COLO668 (cell line): ENCODE data around the gene ABLIM3.

Experiments used
- DNase-seq: peaks from one replicate; lab custom pipeline; 2025; ENCODE audit not compliant: unreplicated experiment; lab: John Stamatoyannopoulos, UW

Gene ABLIM3

DNA sequence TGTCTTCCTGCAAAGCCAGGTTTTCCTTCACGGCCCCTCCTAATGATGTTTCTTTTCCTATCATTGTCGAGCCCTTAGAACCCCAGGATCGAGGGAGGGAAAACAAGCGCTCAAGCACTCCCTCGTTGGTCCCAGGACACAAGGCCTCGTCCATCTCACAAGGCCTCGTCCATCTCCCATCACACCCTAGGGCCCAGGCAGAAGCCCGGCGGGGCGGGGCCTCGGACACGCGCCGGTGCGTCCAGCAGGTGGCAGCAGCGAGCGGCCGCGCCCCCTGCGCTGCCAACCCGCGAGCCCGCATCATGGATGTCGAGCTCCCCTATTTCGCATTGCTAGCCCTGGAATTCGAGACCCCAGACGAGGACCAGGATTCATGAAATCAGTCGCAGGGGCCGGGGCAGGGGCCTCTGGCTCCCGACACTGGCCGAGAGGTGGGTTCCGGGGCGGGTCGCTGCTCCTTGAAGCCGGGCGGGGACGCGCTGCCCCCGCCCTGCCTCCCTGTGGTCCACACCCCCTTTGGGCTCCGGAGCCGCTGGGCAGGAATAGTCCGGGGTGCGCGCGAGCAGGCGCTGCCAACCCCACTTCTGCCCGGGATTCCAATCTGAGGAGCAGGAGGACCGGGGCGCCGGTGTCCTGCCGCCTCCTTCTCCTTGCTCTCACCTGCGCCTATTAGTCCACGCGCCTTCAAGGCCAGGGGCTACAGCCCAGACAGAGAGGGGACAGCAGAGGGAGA lies at the start of gene ABLIM3:
Gene ABLIM3, plus strand, starts transcription at position 270 of the 733 bp plus-strand sequence. CDS start 603 bp downstream, outside the sequence.
- peak; percentile 21 for DNase-seq

DNA sequence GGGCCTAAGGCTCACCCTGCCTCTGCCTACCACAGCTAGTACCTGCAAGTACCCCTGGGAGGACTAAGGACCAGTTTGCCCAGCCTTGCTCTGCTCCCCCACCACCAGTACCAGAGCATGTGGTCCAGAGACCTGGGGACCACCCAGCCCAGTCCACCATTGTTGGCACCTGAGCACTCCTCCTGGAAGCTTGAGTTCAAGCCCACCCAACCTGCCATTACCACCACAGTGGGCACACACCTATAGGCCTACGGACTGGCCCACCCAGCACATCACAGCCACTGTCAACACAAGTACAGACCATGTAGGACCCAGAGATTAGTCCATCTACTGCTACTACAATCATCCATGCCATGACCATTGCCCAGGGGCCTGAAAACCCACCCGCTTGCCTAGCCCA lies 47.7 kb upstream of the ABLIM3 start:
- DNase-seq: no peak

DNA sequence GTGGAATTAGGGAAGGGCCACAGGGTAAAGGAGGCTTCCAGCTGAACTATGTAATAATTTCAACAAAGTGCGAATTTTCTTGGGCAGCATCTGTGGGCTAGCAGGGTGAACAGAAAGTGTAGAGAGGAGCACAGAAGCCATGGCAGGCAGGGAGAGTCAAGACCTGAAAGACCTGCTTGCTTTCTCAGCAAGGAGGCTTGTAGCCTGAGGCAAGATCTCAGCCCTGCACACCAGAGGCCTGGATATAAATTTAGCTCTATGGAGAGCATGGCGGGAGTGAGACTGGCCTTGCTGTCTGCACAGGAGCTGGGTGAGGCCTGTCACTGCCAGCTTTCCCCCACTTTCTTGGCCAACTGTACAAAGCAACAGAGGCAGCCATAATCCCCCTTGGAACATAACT lies 46.3 kb upstream of the ABLIM3 start:
- DNase-seq: no peak

DNA sequence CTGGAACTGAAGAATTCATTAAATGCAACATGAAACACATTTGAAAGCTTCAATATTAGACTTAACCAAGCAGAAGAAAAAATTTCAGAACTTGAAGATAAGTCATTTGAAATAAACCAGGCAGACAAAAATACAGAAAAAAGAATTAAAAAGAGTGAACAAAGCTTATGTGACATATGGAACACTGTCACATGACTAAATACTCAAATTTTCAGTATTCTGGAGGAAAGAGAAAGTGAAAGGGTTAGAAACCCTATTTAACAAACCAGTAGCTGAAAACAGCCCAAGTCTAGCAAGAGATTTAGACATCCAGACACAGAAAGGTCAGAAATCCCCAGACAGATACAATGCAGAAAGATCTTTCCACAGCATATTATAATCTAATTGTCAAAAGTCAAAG lies 41.4 kb upstream of the ABLIM3 start:
- no peak for DNase-seq

DNA sequence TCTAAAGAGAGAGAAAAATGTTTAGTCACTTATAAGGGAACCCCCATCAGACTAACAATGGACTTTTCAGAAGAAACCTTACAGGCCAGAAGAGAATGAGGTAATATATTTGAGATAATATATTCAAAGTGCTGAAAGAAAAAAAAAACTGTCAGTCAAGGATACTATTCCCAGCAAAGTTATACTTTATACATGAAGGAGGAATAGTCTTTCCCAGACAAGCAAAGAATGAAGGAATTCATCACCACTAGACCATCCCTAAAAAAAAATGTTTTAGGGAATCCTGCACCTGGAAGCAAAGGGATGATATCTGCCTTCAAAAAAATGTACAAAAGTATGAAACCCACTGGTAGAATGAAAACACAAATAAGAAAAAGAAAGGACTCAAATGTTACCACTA lies 41.0 kb upstream of the ABLIM3 start:
- no peak for DNase-seq

DNA sequence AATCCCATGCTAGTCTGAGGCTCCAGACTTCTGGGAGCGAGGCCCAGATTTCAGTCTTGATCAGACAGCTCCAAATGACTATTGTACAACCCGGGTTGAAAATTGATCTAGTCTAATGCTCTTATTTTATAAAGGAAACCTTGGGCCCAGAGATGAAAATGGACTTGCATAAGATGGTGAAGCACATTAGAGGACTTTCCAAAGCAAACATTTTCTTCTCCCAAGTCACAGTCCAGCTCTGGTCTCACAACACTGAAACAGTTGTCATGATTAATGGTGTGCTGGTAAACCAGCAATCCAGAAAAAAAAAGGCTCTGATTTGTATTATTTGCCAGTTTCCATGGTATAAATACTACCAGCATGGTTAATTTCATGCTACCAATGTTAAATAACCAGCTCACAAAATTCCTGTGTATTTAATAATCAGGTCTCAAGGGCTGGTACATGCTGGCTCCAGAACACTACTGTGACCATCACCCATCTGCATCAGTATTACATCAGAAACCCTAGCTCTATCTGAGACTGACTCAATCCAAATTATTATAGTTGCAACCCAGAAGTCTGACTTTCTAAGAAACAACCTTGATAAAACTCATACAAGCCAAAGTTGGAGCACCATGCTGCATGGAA lies 32.5 kb upstream of the ABLIM3 start:
- DNase-seq: no peak

DNA sequence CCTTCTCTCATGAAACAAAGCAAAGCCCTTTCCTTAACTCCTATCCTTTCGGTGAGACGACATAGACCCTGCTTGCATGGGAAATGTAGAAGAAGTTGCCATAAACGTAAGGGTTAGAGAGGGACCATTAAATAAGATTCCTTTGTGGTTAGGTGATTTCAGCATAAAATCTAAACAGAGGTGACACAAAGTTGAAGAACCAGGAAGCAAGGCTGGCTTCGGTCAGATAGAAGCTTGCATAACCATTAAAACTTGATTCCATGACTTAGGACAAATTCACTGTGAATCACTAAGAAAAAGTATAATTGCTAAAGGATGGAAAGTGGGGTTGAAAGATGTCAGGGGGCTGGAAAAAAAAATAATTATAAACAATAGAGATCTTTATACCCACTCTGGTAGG lies 30.9 kb upstream of the ABLIM3 start:
- no peak for DNase-seq

DNA sequence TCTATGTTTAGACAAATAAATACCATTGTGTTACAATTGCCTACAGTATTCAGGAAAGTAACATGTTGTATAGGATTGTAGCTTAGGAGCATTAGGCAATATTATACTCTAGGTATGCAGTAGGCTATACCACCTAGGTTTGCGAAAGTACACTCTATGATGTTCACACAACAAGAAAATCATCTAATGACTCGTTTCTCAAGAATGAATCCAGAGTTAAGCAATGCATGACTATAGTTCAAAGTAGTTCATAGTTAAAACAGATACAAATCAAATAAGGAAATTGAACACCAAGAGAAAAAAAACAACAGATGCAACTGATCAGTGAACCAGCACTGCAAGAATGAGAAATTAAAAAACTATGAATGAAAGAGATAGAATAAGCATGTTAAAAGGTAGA lies 27.6 kb upstream of the ABLIM3 start:
- no peak for DNase-seq

DNA sequence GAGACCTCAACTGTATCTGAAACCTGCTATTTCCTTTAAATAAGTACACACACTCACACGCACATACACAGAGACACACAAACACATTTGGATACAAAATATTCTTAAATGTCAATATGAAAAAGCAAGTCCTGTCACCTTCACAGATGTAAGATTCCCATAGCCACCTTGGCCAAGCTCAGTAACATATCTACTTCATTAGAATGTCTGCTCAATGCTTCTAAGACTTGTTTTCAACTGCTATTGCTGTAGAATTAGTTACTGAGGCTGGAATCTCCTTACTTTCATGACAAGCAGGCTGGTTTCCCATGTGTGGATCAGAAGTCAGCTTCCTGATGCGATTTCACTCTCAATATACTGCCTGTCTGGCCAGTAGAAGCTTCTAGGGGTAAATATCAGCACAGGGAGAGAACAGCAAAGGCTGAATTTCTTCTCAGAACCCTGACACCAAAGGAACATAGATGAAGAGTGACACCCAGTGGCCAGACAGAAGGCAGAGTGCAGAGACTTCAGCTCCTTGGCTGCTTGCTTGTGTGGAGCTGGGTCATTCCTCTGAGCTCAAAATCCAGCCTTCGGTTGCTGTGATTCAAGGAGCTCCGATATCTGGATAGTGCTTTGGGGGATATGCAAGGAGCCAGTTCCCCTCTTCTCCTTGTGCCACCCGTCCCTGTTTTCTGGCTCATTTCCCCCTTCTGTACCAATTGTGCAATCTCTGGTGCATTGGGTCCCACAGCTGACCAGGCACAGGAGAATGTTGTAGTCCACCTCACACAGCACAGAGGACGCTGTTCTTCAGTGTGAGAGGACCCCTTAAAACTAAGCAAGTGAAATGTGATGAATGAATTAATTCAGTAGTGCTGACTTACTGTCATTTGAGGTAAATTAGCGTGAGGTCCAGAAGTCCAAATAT lies 26.6 kb upstream of the ABLIM3 start:
- peak; percentile 3 for DNase-seq

DNA sequence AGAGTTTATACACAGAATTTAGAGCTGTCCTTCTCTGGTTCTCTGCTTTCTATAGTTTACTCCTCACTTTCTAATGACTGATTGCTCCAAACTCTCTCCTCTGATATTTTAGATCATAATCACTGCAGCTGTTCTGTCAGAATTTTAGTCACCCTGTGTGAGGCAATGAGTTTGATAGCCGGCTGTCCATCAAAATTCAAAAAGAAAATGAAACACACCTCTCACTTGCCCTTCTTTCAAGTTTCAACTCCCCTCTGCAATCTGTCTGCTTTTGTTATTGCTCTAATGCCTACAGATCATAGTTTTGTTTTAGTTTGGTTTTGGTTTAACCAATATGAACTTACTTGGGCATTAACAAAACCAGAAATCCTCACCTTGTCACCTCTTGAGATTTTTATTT lies 23.3 kb upstream of the ABLIM3 start:
- DNase-seq: no peak

DNA sequence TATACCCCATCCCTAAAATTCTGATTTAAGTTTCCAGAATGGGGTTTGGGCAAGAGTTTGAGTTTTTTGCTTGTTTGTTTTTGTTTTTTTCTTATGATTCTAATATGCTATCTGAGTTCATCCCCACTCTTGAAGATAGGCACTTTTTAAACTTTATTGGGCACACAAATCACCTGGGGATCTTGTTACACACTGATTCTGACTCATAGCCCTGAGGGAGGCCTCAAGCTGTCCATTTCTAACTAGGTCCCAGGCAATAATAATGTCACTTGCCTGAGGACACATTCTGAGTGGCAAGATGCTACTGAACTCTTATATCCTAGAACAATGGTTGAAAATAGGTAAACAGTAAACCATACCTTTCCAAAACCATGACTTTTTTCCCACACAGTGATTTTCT lies 22.8 kb upstream of the ABLIM3 start:
- DNase-seq: no peak

DNA sequence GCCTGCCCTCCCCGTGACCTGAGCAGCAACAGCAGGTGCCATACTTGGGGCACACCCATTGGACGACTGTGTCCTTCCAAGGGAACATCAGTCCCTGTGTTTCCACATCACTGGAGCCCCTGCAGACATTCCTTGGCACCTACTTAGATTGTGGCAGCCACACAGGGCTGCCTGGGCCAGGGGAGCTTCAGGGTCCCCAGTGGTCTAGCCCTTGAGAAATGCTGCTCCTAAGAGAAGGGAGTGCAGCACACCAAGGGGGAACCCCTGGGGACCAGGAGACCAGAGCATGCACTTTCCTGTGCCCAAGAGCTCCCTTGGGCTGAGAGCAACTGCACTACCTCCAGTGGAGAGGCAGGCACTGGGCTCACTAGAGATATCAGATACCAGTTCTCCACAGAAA lies 20.1 kb upstream of the ABLIM3 start:
- no peak for DNase-seq

DNA sequence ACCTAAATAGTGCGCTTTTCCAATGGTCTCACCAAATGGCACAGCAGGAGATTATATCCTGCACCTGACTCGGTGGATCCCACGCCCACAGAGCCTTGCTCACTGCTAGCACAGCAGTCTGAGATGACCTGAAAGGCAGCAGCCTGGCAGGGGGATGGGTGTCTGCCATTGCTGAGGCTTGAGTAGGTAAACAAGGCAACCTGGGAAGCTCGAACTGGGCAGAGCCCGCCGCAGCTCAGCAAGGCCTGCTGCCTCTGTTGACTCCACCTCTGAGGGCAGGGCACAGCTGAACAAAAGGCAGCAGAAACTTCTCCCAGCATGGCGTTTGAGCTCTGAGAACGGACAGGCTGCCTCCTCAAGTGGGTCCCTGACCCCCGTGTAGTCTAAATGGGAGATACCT lies 18.1 kb upstream of the ABLIM3 start:
- no peak for DNase-seq

DNA sequence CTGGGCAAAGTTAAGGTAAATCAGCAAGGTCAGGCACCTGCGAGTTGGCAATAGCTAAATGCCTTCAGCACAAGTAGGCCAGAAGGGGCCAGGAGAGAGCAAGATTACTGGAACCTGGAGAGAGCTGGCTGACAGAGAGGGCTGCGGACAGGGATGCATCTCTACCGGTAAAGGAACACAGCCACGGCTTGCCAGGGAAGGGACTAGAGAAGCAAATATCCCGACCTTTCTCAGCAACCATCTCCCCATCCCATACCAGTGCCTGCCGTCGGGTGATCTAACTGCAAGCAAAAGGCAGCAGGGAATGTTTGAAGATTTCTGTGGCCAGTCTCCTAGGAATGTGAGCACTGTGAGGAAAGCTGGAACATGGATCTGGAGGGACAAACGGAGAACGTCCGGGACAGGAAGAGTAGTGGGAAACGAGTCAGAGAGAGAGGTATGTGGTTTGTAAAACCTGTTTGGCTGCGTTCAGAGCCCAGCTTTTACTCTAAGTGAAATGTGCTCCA lies 15.9 kb upstream of the ABLIM3 start:
- no peak for DNase-seq

DNA sequence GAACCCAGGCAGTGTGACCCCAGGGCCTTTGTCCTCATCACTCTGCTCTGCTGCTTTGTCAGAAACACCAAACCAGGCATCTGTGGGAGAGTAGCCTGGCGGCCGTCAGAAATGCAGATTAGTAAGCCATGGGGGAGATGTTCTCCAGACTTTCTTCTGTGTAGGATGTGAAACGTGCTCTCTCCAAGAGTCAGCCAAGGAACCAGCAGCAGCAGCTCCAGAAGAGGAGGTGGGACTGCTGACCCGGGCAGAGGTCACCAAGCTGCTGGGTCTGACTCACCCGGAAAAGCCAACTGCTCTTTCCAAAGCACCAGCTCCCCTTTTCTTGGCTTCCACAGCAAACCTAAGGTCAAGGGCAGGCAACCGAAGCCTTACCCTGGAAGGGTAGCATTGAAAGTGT lies 14.4 kb upstream of the ABLIM3 start:
- DNase-seq: no peak

DNA sequence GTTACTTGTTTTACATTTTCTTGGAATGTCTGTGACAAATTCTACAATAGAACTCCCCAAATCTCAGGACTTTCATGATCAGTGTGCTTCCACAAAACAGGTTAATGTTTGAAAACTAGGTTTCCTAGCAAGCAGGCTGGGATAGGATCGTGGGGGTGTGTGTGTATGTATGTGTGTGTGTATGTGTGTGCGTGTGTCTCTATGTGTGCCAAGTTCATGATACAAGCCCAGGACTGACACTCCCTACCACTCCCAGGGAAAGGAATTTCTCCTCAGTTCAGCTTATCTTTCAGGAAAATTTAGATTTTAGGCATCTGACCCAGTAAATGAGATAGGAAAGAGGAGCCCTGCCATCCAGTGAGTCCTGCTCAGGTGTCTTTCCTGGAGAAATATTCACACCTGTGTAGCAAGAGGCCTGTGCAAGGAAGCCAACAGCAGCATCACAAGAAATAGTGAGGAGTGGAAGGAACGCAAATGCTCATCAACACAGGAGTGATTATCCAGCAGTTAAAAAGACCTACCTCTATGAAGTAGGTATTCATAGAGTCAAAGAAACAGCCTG lies 13.8 kb upstream of the ABLIM3 start:
- DNase-seq: no peak

DNA sequence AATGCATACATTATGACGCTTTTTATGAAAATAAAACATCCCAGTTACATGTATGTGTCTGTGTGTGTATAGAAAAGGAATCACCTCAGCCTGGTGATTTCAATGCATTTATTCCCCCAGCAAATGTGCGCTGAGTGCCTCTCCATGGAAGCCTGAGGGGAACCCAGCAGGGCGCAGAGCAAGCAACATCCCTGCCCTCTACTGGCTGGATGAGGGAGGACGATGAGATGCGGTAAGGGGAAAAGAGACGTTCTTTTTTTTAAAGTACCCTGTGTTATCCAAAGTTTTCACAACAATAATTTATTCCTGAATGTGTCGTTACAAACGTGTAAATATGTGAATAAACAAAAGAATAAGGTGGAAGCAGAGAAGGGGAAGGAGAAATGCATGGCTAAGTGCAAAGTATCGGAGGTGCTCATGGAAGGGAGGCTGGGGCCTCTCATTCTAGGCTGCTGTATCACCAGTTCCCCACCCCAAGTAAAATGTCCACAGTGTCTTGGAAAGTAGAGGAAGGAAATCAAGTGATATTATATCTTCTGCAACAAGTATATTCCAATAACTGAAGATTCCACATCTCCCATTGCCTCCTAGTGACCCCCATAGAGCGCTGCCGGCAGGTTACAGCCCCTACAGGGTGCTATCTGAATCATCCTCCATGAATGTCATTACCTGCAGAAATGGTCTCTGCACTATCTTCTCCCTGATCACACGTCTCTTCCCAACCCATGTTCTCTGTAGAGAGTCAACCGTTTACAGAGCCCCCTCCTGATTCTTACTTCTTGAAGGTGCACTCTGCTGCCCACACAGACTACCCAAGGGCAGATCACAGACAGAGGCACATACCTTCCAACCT lies 13.0 kb upstream of the ABLIM3 start:
- no peak for DNase-seq

DNA sequence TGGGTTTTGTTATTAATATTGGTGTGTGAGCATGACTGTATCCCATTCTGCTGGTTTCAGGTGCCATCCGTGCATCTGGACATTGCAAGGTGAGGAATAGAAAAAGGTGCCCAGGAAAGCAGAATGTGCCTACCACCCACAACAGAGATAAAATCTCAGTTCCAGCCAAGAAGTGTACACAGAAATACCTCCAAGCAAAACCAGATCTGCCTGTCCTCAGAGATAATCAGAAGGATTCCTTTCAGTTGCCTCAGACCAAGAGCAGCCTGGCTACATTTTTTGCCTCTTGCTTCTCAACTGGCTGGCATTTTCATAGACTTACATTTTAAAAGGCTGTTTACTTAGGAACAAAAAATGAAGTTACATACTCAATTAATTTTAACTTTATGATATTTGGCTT lies 12.1 kb upstream of the ABLIM3 start:
- no peak for DNase-seq

DNA sequence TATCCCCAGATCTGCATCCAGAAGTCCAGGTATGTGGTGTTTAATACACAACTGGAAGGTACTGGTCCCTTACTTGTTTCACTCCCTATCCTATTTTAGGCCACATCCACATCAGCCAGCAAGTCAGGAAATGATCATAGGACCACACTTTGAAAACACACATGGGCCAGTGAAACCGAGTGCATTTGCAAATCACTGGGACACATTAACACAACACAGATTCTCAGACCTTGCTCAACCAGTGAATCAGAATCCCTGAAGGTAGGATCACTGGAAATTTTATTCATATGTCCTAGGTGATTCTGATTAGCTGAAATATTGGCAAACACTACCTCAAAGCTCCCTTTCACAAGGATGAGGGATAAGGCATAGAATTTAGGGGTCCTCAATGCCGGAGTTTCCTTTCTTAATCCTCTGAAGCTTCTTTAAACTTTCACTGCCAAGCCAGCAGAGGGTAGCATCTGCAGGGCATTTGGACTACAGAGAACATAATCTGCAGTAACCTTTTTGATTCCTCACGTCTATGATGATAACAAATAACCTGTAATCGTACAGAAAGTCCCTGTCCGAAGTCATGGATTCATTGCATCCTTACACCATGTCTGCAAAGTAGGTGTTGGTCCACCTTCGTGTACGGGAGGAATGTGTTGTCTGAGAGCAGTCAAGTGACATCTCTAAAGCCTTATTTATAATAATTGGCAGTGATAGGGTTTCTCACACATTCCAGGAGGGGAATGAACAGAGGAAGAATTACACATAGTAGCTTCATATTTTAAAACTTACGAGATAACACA lies 11.0 kb upstream of the ABLIM3 start:
- DNase-seq: no peak

DNA sequence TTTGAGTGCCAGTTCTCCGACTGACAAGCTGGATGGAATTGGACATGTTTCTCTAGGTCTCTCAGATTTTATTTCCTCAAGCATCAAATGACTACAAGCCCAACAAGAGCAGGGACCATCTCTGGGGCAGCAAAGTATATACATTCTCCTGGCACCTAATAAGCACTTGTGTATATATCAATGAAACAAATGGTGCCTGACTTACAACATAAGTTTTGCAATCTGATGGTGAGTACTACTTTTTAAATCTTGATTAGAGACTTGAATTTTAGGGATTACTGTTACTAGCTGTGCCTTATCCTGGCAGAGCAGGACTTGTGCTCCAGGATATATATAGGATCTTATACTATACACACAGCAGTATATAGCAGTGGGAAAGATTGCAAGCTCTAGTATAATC lies 8.8 kb upstream of the ABLIM3 start:
- no peak for DNase-seq
